Karpas-422 (cell line): ENCODE measurements around the gene CNTFR. TPM values are rescaled to one million over a fixed set of nuclear protein-coding genes. Genes with fewer than 3 reads are reported as not detected.
A peak's percentile ranks its signal among the peaks of the same experiment; 100 is the strongest.

Experiments used
- DNase-seq: peaks from one replicate; pipeline ENCODE4 v3.0.0-alpha.2; 2015
- H2AFZ ChIP-seq: fragments of 200-600 bp; sonication (generic); 2 replicates; pipeline ENCODE4 v1.6.1; 2014; ENCODE audit warnings: antibody characterized with exemption, low read length, mixed read lengths
- H3K27ac ChIP-seq: fragments of 200-600 bp; sonication (generic); 2 replicates; pipeline ENCODE4 v1.5.1; 2014; ENCODE audit warnings: mild to moderate bottlenecking, low read length, moderate library complexity
- H3K27me3 ChIP-seq: fragments of 200-600 bp; sonication (generic); 2 replicates; pipeline ENCODE4 v1.6.1; 2014; ENCODE audit warnings: low read length, mixed read lengths
- H3K36me3 ChIP-seq: fragments of 200-600 bp; sonication (generic); 2 replicates; pipeline ENCODE4 v1.6.1; 2014; ENCODE audit warnings: low read length, mixed read lengths; ENCODE audit not compliant: insufficient read depth
- H3K4me1 ChIP-seq: fragments of 200-600 bp; sonication (generic); 2 replicates; pipeline ENCODE4 v1.6.1; 2014; ENCODE audit warnings: mild to moderate bottlenecking, low read length, mixed read lengths
- H3K4me2 ChIP-seq: fragments of 200-600 bp; sonication (generic); 2 replicates; pipeline ENCODE4 v1.6.1; 2014; ENCODE audit warnings: low read length, low read depth, mild to moderate bottlenecking; ENCODE audit not compliant: poor library complexity, severe bottlenecking
- H3K4me3 ChIP-seq: fragments of 200-600 bp; sonication (generic); 2 replicates; pipeline ENCODE4 v1.5.1; 2014; ENCODE audit warnings: mild to moderate bottlenecking, antibody characterized with exemption, low read length, mixed read lengths
- H3K79me2 ChIP-seq: fragments of 200-600 bp; sonication (generic); 2 replicates; pipeline ENCODE4 v1.6.1; 2014; ENCODE audit warnings: mild to moderate bottlenecking, low read length, mixed read lengths
- H3K9ac ChIP-seq: fragments of 200-600 bp; sonication (generic); 2 replicates; pipeline ENCODE4 v1.6.0; 2014; ENCODE audit warnings: low read length
- H3K9me2 ChIP-seq: fragments of 200-600 bp; sonication (generic), shearing (Covaris generic); replicated peaks from 2 replicates; pipeline ENCODE4 v1.6.0; 2014; ENCODE audit warnings: mild to moderate bottlenecking, low read length, moderate library complexity; ENCODE audit not compliant: insufficient read depth
- H3K9me3 ChIP-seq: fragments of 300-700, 200-600 bp; sonication (generic); 2 replicates; pipeline ENCODE4 v1.6.1; 2014; ENCODE audit warnings: low read length, mixed read lengths
- H4K20me1 ChIP-seq: fragments of 200-600 bp; sonication (generic); 2 replicates; pipeline ENCODE4 v1.6.1; 2014; ENCODE audit warnings: mild to moderate bottlenecking, antibody characterized with exemption, low read length, low read depth; ENCODE audit not compliant: insufficient read depth
- total RNA-seq: library from RNA; depleted of rRNA; stranded (reverse); fragments of >200 nt; shearing (Covaris generic); gene quantifications from 2 replicates; pipeline ENCODE4 v1.2.3, GENCODE V29; 2014; ENCODE audit warnings: low replicate concordance

Gene CNTFR
- total RNA-seq, 1 experiment from 2014 or later: not detected

DNA sequence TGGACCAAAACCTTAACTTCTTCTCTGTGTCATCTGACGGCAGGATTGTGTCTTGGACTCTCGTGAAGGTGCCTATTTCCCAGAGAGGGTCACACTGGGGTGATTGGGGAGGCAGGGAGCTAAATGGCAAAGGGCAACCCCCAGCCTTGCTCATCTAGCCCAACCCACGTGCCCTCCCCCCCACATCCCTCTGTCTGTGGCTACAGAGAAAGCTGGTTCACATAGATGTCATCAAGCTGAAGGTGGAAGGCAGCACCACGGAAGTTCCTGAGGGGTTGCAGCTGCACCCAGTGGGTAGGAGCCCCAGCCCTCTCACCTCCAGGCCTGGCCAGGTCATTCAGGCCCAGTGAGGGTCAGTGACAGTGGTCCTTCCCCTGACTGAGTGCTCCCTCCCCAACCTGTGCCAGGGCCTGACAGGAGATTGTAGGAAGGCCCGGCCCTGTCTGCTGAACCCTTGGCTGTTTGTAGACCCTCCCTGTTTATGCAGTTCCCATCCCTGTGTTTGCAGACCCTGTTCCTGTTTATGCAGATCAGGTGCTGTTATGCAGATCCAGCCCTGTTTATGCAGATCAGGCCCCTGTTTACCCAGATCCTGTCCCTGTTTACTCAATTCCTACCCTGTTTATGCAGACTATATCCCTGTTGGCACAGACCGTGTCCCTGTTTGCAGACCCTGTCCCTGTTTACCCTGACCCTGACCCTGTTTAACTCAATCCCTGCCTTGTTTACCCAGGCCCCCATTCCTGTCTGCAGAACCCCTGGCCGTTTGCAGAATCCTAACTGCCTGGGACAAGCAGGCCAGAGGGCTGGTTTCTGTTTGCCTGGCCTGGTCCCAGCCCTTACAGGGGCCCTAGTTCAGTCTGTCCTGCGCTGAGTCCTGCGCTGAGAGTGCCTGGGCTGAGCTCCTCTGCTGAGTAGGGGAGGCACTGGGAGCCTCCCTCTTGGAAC is 77.1 kb downstream of the CNTFR start:
- Histone ChIP-seq H3K36me3 (no peaks in the 10 kb centered on the region), H4K20me1 (no peaks in the 10 kb centered on the region), H3K4me1 (peaks cover 97% of the 10 kb centered on the region), H3K27ac (peak overlapping the region; percentile 90), H2AFZ (peak overlapping the region; percentile 5; the same call in 1 of the 2 replicates), H3K9me2 (no peaks in the 10 kb centered on the region), H3K79me2 (no peaks in the 10 kb centered on the region), H3K9me3 (no peaks in the 10 kb centered on the region), H3K4me2 (peak overlapping the region; percentile 84), H3K9ac (peak overlapping the region; percentile 71), H3K27me3 (no peaks in the 10 kb centered on the region), H3K4me3 (peak overlapping the region; percentile 62)
- DNase-seq: peak; percentile 77

DNA sequence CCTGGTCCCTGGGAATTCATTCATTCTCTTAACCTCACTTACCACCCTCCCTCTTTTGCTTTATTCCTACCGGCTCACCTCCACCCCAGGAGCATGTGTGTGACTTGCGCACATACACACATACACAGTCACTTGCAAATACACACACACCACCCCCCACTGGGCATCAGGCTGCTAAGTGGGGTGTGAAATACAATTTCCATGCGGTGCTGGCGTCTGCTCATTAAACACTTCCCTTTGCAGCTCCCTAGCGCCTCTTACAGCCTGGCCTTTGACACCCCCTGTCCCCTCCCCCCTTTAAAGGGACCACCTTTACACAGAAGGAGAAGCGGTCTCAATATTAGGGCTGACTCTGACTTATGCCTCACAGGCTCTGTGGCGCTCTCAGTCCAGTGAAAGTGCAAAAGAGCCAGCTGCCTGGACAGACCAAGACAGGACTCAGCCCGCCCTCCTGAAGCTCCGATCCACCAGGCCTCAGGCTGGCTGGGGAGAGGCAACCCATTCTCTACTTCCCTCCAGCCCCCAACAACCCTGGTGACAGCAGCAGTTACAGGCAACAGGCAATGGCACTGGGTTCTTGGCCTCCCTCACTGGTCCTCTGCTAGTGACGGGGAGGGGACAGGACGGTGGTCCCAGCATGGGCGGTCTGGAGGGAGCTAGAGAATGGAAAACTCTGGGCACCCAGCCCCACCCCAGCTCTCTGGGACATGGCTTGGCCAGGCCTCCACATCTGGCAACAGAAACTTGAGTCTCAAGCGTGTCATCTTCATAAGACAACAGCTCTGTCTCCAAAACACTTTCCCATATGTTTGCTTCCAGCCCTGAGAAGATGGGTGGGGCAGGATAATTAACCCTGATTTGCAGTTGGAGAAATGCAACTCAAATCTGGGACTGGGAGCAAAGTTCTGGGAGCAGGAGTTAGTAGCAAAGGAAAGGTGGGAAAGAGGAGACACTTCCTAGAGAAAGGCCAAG is 78.7 kb downstream of the CNTFR start:
- no peaks in the 10 kb centered on the region for H3K79me2 ChIP-seq
- H3K36me3 ChIP-seq: no peaks in the 10 kb centered on the region
- DNase-seq: peak; percentile 92
- H3K9me3 ChIP-seq: no peaks in the 10 kb centered on the region
- peak overlapping the region; percentile 61 for H3K9ac ChIP-seq
- no peaks in the 10 kb centered on the region for H3K9me2 ChIP-seq
- H4K20me1 ChIP-seq: no peaks in the 10 kb centered on the region
- no peak overlapping the region; the same call in 1 of the 2 replicates for H2AFZ ChIP-seq
- no peaks in the 10 kb centered on the region for H3K27me3 ChIP-seq
- H3K4me2 ChIP-seq: peak overlapping the region; percentile 84
- peak overlapping the region; percentile 33; the same call in 1 of the 2 replicates for H3K4me3 ChIP-seq
- peak overlapping the region; percentile 90 for H3K27ac ChIP-seq
- peaks cover 87% of the 10 kb centered on the region for H3K4me1 ChIP-seq

DNA sequence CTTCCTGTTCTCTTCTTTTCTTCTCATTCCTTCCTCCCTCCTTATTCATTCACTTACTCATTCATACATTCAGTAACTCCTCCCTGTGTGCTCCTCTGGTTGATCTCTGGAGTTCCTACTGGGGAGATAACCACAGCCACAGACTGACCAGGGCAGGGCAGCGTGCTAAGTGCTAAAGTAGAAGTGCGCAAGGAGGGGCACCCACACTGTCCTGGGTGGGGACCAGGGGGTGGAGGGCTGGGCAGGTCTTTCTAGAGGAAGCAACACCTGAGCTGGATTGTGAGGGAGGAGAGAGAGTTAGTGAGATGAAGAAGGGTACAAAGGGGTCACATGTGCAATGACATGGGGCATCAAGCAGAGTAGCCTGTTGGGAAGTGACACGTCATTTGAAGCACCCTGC is 80.6 kb downstream of the CNTFR start:
- H3K9me3 ChIP-seq: no peaks in the 10 kb centered on the region
- no peaks in the 10 kb centered on the region for H3K9me2 ChIP-seq
- H3K79me2 ChIP-seq: no peaks in the 10 kb centered on the region
- no peak overlapping the region for H2AFZ ChIP-seq
- no peaks in the 10 kb centered on the region for H3K27me3 ChIP-seq
- no peak overlapping the region for H3K9ac ChIP-seq
- no peaks in the 10 kb centered on the region for H3K36me3 ChIP-seq
- H4K20me1 ChIP-seq: no peaks in the 10 kb centered on the region
- no peak overlapping the region for H3K4me2 ChIP-seq
- no peak overlapping the region for H3K4me3 ChIP-seq
- no peak overlapping the region for H3K27ac ChIP-seq
- peaks cover 69% of the 10 kb centered on the region for H3K4me1 ChIP-seq
- no peak for DNase-seq

DNA sequence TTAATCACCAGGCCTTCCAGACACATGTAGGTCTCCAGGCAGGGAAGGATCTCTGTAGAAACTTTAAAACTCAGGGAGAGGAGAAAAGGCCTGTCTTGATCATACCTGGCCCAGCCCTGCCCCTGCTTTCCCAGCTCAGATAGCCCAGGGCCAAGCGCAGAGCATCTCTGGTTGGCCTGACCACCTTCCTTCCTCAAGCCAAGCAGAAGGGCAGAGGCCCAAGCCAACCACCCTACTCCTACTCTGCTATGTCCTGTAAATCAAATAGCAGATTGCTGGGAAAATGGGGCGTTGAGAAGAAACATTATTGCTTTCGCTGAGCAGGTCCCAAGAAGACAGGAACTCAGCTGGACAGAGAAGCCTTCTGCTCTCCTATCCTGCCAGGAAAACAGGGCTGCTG is 81.1 kb downstream of the CNTFR start:
- Histone ChIP-seq H3K4me1 (peaks cover 64% of the 10 kb centered on the region), H3K4me3 (no peak overlapping the region), H3K36me3 (no peaks in the 10 kb centered on the region), H3K27me3 (no peaks in the 10 kb centered on the region), H3K4me2 (peak overlapping the region; percentile 27), H3K9ac (peak overlapping the region; percentile 29; the same call in 1 of the 2 replicates), H3K79me2 (no peaks in the 10 kb centered on the region), H3K9me2 (no peaks in the 10 kb centered on the region), H4K20me1 (no peaks in the 10 kb centered on the region), H3K9me3 (no peaks in the 10 kb centered on the region), H2AFZ (no peak overlapping the region), H3K27ac (peak overlapping the region; percentile 34)
- DNase-seq: no peak

DNA sequence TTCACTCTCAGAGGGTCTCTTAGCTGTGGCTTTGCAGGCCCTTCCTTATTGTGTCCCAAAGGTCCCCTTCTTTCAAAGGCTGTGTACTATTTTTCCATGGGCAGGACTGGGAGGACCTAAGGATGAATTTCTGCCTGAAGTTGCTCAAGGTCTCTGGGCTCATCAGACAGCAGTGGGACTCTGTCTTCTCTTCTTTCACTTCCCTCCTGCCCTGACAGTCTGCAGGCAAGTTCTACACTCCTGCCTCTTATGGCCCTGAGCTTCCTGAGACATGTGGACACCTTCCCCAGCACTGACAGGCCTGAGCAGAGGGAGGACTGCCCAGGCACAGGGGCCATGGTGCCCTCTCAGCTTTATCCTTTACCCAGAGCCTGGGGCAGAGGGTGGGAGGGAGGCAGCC is 81.6 kb downstream of the CNTFR start:
- DNase-seq: peak; percentile 66
- Histone ChIP-seq H3K9ac (peak overlapping the region; percentile 29; the same call in 1 of the 2 replicates), H2AFZ (no peak overlapping the region; the same call in 1 of the 2 replicates), H3K9me3 (no peaks in the 10 kb centered on the region), H3K79me2 (no peaks in the 10 kb centered on the region), H3K4me2 (peak overlapping the region; percentile 27), H3K4me1 (peaks cover 62% of the 10 kb centered on the region), H3K4me3 (no peak overlapping the region), H3K9me2 (no peaks in the 10 kb centered on the region), H3K27me3 (no peaks in the 10 kb centered on the region), H3K36me3 (no peaks in the 10 kb centered on the region), H4K20me1 (no peaks in the 10 kb centered on the region), H3K27ac (peak overlapping the region; percentile 34)

DNA sequence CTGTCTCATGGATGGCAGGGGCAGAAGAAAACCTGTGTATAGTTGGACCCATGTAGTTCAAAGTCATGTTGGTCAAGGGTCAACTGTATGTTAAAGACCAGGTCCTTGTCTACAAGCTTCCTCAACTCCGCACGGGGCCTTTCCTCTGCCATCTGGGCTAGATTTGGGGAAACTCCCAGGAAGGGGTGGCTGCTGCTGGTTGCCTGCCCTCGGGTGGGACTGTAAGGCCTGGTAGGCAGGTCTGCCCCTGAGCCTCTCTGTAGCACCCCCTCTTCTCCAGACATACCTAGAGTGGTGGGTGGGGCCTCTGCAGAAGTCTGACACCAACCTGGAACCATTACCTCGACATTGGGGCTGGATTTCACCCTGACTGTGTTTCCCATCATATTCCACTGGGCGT is 82.0 kb downstream of the CNTFR start:
- H3K79me2 ChIP-seq: no peaks in the 10 kb centered on the region
- no peak for DNase-seq
- peak overlapping the region; percentile 25; the same call in 1 of the 2 replicates for H3K9ac ChIP-seq
- H3K4me3 ChIP-seq: no peak overlapping the region
- H2AFZ ChIP-seq: no peak overlapping the region; the same call in 1 of the 2 replicates
- no peaks in the 10 kb centered on the region for H3K9me2 ChIP-seq
- H3K4me2 ChIP-seq: peak overlapping the region; percentile 27
- no peaks in the 10 kb centered on the region for H3K9me3 ChIP-seq
- no peaks in the 10 kb centered on the region for H3K27me3 ChIP-seq
- H3K27ac ChIP-seq: 0 out of 2 replicates have a peak overlapping the region, but pooled peaks have one; percentile 34
- no peaks in the 10 kb centered on the region for H3K36me3 ChIP-seq
- peaks cover 61% of the 10 kb centered on the region for H3K4me1 ChIP-seq
- H4K20me1 ChIP-seq: no peaks in the 10 kb centered on the region

DNA sequence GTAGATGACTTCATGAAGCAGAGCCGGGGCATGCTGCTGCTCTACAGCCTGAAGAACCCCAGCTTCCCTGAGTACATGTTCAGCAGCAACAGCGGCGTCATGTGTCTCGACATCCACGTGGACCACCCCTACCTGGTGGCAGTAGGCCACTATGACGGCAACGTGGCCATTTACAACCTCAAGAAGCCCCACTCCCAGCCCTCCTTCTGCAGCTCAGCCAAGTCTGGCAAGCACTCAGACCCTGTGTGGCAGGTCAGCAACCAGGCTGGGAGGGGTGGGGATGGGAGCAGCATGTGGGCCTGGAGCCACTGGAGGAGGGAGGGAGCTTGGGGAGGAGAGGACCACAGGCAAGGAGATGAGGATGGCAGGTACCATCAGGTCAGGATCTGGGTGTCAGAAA is 82.9 kb downstream of the CNTFR start:
- Histone ChIP-seq H3K36me3 (no peaks in the 10 kb centered on the region), H3K27ac (no peak overlapping the region), H4K20me1 (no peaks in the 10 kb centered on the region), H3K4me2 (no peak overlapping the region), H3K9ac (no peak overlapping the region), H3K27me3 (no peaks in the 10 kb centered on the region), H2AFZ (no peak overlapping the region), H3K4me1 (peaks cover 52% of the 10 kb centered on the region), H3K79me2 (no peaks in the 10 kb centered on the region), H3K9me2 (no peaks in the 10 kb centered on the region), H3K9me3 (no peaks in the 10 kb centered on the region), H3K4me3 (no peak overlapping the region)
- no peak for DNase-seq
